ENCODE data around the gene PRELP.

The PRELP gene

DNA sequence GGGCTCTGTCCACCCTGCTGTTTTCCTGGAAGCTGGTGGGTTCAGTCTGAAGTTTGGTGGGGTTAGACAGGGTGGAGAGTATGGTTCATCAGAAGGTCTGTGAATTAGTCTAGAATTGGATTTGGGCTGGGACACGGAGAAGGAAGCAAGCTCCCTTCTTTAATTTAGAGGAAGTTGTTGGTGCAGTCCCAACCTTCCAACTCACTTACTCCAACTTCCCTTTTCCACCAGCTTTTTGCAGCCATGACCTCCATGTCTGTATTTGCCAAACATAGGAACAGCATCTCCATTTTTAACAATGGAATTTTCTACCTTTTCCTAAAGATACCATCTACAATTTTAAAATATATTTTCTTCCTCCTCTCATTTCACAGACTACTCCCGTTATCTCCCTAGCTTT, 28.5 kb upstream of the PRELP start:
- TF ChIP-seq TAF1 (IDR thresholded peaks at IDR 0.05; ENCODE audit: borderline replicate concordance, insufficient read depth, low read length) (no peak), POLR2AphosphoS5 (IDR thresholded peaks at IDR 0.05; ENCODE audit: low read depth, low read length) (no peak), SIN3A (IDR thresholded peaks at IDR 0.05; ENCODE audit: borderline replicate concordance, insufficient read depth, low read length) (no peak), FOXP2 (optimal IDR thresholded peaks at IDR 0.05; ENCODE audit: borderline replicate concordance, extremely low read depth, extremely low read length, insufficient read depth) (no peak)
- TF ChIP-seq, protein P1, sequence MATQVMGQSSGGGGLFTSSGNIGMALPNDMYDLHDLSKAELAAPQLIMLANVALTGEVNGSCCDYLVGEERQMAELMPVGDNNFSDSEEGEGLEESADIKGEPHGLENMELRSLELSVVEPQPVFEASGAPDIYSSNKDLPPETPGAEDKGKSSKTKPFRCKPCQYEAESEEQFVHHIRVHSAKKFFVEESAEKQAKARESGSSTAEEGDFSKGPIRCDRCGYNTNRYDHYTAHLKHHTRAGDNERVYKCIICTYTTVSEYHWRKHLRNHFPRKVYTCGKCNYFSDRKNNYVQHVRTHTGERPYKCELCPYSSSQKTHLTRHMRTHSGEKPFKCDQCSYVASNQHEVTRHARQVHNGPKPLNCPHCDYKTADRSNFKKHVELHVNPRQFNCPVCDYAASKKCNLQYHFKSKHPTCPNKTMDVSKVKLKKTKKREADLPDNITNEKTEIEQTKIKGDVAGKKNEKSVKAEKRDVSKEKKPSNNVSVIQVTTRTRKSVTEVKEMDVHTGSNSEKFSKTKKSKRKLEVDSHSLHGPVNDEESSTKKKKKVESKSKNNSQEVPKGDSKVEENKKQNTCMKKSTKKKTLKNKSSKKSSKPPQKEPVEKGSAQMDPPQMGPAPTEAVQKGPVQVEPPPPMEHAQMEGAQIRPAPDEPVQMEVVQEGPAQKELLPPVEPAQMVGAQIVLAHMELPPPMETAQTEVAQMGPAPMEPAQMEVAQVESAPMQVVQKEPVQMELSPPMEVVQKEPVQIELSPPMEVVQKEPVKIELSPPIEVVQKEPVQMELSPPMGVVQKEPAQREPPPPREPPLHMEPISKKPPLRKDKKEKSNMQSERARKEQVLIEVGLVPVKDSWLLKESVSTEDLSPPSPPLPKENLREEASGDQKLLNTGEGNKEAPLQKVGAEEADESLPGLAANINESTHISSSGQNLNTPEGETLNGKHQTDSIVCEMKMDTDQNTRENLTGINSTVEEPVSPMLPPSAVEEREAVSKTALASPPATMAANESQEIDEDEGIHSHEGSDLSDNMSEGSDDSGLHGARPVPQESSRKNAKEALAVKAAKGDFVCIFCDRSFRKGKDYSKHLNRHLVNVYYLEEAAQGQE (IDR thresholded peaks at IDR 0.05; ENCODE audit: insufficient read depth in 1 of 2, low read depth in 2 of 2, low read length in 2 of 2), result no peak

DNA sequence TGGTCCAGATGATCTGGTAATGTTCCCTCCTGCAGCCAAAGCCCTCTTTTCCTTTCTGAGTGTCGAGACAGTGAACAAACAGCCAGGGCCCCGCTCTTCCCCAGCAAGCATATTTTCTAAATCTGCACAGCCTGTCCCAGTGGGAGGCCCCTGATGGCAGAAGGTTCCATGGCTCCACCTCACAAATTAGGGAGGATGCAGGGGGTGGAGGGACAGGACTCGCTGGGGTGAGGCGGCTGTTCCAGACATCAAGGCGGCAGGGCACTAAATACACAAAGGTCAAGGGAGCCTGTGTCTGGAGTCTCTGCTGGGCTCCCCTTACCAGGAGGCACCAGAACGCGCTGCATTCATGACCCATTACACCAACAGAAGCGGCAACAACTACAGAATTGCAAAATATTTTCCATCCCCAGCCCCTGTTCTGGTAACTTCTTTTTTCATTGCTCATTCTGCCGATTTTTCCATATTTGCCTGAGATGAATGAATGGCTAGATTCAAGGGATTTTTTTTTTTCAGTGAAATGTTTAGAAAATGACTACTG, 27.0 kb upstream of the PRELP start:
- TF ChIP-seq TAF1 (IDR thresholded peaks at IDR 0.05; ENCODE audit: borderline replicate concordance, insufficient read depth, low read length) (no peak), SIN3A (IDR thresholded peaks at IDR 0.05; ENCODE audit: borderline replicate concordance, insufficient read depth, low read length) (no peak), POLR2AphosphoS5 (IDR thresholded peaks at IDR 0.05; ENCODE audit: low read depth, low read length) (no peak)

DNA sequence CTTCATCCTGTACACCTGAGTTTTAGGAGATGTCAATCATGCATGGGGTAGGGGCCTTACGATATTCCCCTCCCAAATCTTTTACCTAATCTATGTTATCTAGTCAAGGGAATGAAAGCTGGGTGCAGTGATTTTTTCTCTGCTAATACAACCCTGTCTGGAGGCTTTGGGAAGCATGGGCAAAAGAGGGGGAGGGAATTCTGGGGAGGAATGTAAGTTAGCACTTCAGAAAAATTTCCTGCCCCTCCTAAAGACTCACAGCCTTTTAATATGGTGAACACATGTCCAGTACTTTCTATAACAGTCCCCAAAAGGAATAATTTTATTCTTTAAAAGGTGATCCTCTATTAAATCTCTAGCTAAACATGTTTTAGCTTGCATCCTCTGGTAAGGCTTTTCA, 25.6 kb upstream of the PRELP start:
- TF ChIP-seq POLR2AphosphoS5 (IDR thresholded peaks at IDR 0.05; ENCODE audit: low read depth, low read length) (no peak), FOXP2 (optimal IDR thresholded peaks at IDR 0.05; ENCODE audit: borderline replicate concordance, extremely low read depth, extremely low read length, insufficient read depth) (no peak), TAF1 (IDR thresholded peaks at IDR 0.05; ENCODE audit: borderline replicate concordance, insufficient read depth, low read length) (no peak), SIN3A (IDR thresholded peaks at IDR 0.05; ENCODE audit: borderline replicate concordance, insufficient read depth, low read length) (no peak)
- TF ChIP-seq, protein P1 (IDR thresholded peaks at IDR 0.05; ENCODE audit: insufficient read depth in 1 of 2, low read depth in 2 of 2, low read length in 2 of 2), result no peak

DNA sequence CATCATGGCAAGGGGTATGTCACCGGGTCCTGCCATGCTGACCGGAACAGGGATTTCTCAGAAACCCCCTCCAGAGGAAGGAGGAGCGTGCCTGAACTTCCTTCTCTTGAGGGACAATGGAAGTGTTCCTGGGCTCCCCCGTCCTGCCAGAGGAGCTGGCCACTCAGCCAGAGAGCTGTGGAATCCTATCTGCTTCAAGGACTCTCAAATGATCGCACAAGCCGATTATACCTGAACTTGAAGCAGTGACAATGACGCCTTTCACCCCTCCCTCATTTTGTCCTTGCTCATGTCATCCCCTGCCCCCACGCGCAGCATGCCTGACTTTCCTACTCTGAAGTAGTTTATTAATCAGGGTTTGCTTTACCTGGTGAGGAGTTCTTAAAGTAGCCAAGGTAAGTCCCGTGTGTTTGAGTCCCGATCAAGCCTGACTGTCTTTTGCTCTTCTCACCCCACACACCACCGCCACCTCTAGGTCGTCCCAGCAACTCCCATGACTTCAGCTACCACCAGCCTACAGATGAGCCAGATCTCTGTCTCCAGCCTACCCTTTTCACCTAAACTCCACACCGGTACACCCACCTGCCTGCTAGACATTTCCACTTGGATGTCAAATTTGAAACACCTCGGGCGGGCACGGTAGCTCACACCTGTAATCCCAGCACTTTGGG, 25.0 kb upstream of the PRELP start:
- TF ChIP-seq TAF1 (IDR thresholded peaks at IDR 0.05; ENCODE audit: borderline replicate concordance, insufficient read depth, low read length) (no peak), FOXP2 (optimal IDR thresholded peaks at IDR 0.05; ENCODE audit: borderline replicate concordance, extremely low read depth, extremely low read length, insufficient read depth) (no peak), POLR2AphosphoS5 (IDR thresholded peaks at IDR 0.05; ENCODE audit: low read depth, low read length) (no peak), SIN3A (IDR thresholded peaks at IDR 0.05; ENCODE audit: borderline replicate concordance, insufficient read depth, low read length) (no peak)
- TF ChIP-seq, protein P1 (IDR thresholded peaks at IDR 0.05; ENCODE audit: insufficient read depth in 1 of 2, low read depth in 2 of 2, low read length in 2 of 2), result no peak

DNA sequence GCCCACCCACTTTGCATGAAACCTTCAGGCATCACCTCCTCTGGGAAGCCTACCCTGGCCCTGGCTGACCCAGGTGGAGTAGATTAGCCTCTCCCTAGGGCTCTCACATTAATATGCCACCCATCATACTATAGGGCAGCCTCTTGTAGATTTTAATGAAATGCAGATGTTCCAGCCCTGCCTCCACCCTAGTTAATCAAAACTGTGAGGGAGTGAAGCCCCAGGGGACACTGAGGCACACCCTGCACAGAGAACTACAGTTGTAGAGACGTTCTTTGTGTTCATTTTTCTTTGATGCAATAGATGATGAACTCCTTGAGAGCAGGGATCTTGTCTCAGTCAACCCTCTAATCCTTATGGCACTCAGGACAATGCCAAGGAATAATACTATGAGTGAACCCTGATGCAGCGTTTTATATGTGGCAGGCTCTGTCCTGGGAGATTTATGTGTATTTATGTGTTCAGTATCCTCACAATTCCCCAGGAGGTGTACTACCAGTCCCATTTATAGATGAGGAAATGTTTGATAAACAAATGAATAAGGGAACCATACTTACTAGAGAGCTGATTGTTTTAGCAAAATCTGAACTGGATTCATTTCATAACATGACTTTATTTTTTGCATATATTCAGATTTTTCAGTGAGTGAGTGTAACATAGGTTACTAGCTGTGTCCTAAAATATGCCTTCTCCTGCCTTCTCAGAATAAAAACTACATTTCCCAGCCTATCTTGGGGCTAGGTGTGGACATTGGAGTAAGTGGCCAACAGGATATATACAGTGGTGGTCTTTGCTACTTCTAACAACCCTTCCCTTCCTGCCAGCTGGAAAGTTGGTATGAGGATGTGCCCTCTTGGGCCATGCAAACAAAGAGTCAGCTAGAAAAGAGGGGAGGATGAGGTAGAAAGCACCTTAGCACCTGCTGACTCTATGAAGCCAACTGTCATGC, 23.5 kb upstream of the PRELP start:
- TF ChIP-seq, protein P1 (IDR thresholded peaks at IDR 0.05; ENCODE audit: insufficient read depth in 1 of 2, low read depth in 2 of 2, low read length in 2 of 2), result no peak
- no peak for TF ChIP-seq POLR2AphosphoS5 (IDR thresholded peaks at IDR 0.05; ENCODE audit: low read depth, low read length)
- no peak for TF ChIP-seq FOXP2 (optimal IDR thresholded peaks at IDR 0.05; ENCODE audit: borderline replicate concordance, extremely low read depth, extremely low read length, insufficient read depth)
- TF ChIP-seq SIN3A (IDR thresholded peaks at IDR 0.05; ENCODE audit: borderline replicate concordance, insufficient read depth, low read length), result no peak
- no peak for TF ChIP-seq TAF1 (IDR thresholded peaks at IDR 0.05; ENCODE audit: borderline replicate concordance, insufficient read depth, low read length)
